ENCODE data around the gene INPP4A. TPM values are rescaled to one million over a fixed set of nuclear protein-coding genes. Genes with fewer than 3 reads are reported as not detected.
A peak's percentile ranks its signal among the peaks of the same experiment; 100 is the strongest.

The INPP4A gene
- polyA plus RNA-seq, 1 donor (not counting 4 experiments of a cell fraction or from before 2014, with no cell fraction given), result 10.7 TPM

GRCh38 chr2:98445177-98445682 is 572 bp downstream of the INPP4A start:
- no peaks in the 10 kb centered on the region for H3K27me3 ChIP-seq (ENCODE audit: control insufficient read depth, extremely low read depth, insufficient read depth, low read length)
- H3K4me1 ChIP-seq (ENCODE audit: control insufficient read depth, extremely low read depth, insufficient read depth, low read length), result peaks cover 13% of the 10 kb centered on the region
- FAIRE-seq, result no peak
- H3K4me2 ChIP-seq (ENCODE audit: control insufficient read depth, extremely low read depth, insufficient read depth, low read depth, low read length), result peak overlapping the region; percentile 95
- no peaks in the 10 kb centered on the region for H4K20me1 ChIP-seq (ENCODE audit: control insufficient read depth, extremely low read depth, insufficient read depth, low read length)
- peaks cover 31% of the 10 kb centered on the region for H3K79me2 ChIP-seq (ENCODE audit: control insufficient read depth, insufficient read depth, low read length)
- peak overlapping the region; percentile 79 for H3K9ac ChIP-seq (ENCODE audit: control insufficient read depth, extremely low read depth, insufficient read depth, low read length)
- H3K4me3 ChIP-seq (ENCODE audit: control insufficient read depth in 2 of 3, extremely low read depth in 1 of 3, insufficient read depth in 2 of 3, low read depth in 1 of 3, low read length in 3 of 3), result peak overlapping the region; percentile 56 to 88 (median 68)
- no peak for DNase-seq (ENCODE audit: low read depth, low spot score)
- no peak overlapping the region for H3K27ac ChIP-seq (ENCODE audit: control insufficient read depth, insufficient read depth, low read length)
- no peaks in the 10 kb centered on the region for H3K9me3 ChIP-seq (ENCODE audit: control insufficient read depth, low read depth, low read length)
- H3K9me1 ChIP-seq (ENCODE audit: control insufficient read depth, extremely low read depth, insufficient read depth, low read length), result no peaks in the 10 kb centered on the region
- no peak for TF ChIP-seq CTCF (optimal IDR thresholded peaks at IDR 0.05 in 1 of 3, IDR thresholded peaks at IDR 0.05 in 1 of 3, conservative IDR thresholded peaks at IDR 0.05 in 1 of 3; ENCODE audit: extremely low read depth in 1 of 3, insufficient read depth in 2 of 3, low read length in 3 of 3)
- TF ChIP-seq EZH2 (IDR thresholded peaks at IDR 0.05; ENCODE audit: low read length), result no peak
- dilution Hi-C loops (cut with MboI; ENCODE audit: extremely low pct_ligation_motif_present, low sequenced_read_pairs), result no loop called here
- H3K36me3 ChIP-seq (ENCODE audit: control insufficient read depth in 2 of 2, extremely low read depth in 1 of 2, insufficient read depth in 2 of 2, low read length in 2 of 2), result no peaks in the 10 kb centered on the region
- H2AFZ ChIP-seq (ENCODE audit: control insufficient read depth, low read length), result peak overlapping the region; percentile 82

- H3K79me2 ChIP-seq (ENCODE audit: control insufficient read depth, insufficient read depth, low read length), result peaks cover 32% of the 10 kb centered on the region
- peak overlapping the region; percentile 59 for H2AFZ ChIP-seq (ENCODE audit: control insufficient read depth, low read length)
- H3K9ac ChIP-seq (ENCODE audit: control insufficient read depth, extremely low read depth, insufficient read depth, low read length), result peak overlapping the region; percentile 79
- no peak for FAIRE-seq
- H3K4me2 ChIP-seq (ENCODE audit: control insufficient read depth, extremely low read depth, insufficient read depth, low read depth, low read length), result peak overlapping the region; percentile 95
- no peaks in the 10 kb centered on the region for H3K27me3 ChIP-seq (ENCODE audit: control insufficient read depth, extremely low read depth, insufficient read depth, low read length)
- dilution Hi-C loops (cut with MboI; ENCODE audit: extremely low pct_ligation_motif_present, low sequenced_read_pairs), result no loop called here
- no peaks in the 10 kb centered on the region for H3K9me1 ChIP-seq (ENCODE audit: control insufficient read depth, extremely low read depth, insufficient read depth, low read length)
- no peak for TF ChIP-seq CTCF (optimal IDR thresholded peaks at IDR 0.05 in 1 of 3, IDR thresholded peaks at IDR 0.05 in 1 of 3, conservative IDR thresholded peaks at IDR 0.05 in 1 of 3; ENCODE audit: extremely low read depth in 1 of 3, insufficient read depth in 2 of 3, low read length in 3 of 3)
- no peak for TF ChIP-seq EZH2 (IDR thresholded peaks at IDR 0.05; ENCODE audit: low read length)
- H3K9me3 ChIP-seq (ENCODE audit: control insufficient read depth, low read depth, low read length), result no peaks in the 10 kb centered on the region
- no peak for DNase-seq (ENCODE audit: low read depth, low spot score)
- no peaks in the 10 kb centered on the region for H4K20me1 ChIP-seq (ENCODE audit: control insufficient read depth, extremely low read depth, insufficient read depth, low read length)
- H3K36me3 ChIP-seq (ENCODE audit: control insufficient read depth in 2 of 2, extremely low read depth in 1 of 2, insufficient read depth in 2 of 2, low read length in 2 of 2), result no peaks in the 10 kb centered on the region
- no peak overlapping the region for H3K27ac ChIP-seq (ENCODE audit: control insufficient read depth, insufficient read depth, low read length)
- peak overlapping the region; percentile 56 to 88 (median 68) for H3K4me3 ChIP-seq (ENCODE audit: control insufficient read depth in 2 of 3, extremely low read depth in 1 of 3, insufficient read depth in 2 of 3, low read depth in 1 of 3, low read length in 3 of 3)
- H3K4me1 ChIP-seq (ENCODE audit: control insufficient read depth, extremely low read depth, insufficient read depth, low read length), result peaks cover 19% of the 10 kb centered on the region
Measured at GRCh38 chr2:98445683-98446581, 1.3 kb downstream of the INPP4A start.
